ENCODE data around the gene CRNN.

DNA sequence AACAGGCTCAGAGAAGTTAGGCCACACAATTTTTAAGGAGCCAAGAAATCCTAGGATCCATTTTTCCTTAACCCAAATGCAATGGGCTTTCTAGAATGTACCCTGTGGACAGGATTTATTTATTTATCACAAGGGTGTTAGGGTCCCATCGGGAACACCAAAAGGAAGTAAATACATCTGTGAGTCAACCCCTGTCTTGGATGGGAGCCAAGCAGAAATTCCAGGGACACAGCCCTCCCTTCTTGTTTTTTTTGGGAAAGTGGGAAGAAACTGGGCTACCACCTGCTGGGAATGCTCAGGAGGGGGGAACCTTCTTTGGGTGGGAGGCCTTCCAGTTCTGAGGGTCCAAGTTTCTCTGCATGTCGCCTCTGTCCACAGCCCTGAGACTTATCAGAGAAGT, 1.3 kb downstream of the CRNN start:
- TF ChIP-seq POLR2AphosphoS5 (IDR thresholded peaks at IDR 0.05; ENCODE audit: borderline replicate concordance, low read depth, low read length) (no peak), EZH2 (IDR thresholded peaks at IDR 0.05) (no peak)

Data from SK-N-MC (cell line).